Keratinocyte (primary cell): Measurements from ENCODE around the gene BAIAP2. TPM values are rescaled to one million over a fixed set of nuclear protein-coding genes. Genes with fewer than 3 reads are reported as not detected.

ENCODE experiments used
- DNase-seq: peaks from one replicate; pipeline ENCODE4 v3.0.0-alpha.2; 2011; ENCODE audit warnings: low read depth, missing footprints, low spot score
- FAIRE-seq: peaks from 2 replicates; lab custom pipeline; 2011; peaks lifted over from hg19 to GRCh38; lab: Jason Lieb, UNC
- H2AFZ ChIP-seq: 2 replicates; pipeline ENCODE4 v1.6.0; 2012; ENCODE audit warnings: low read length, control low read depth, inconsistent platforms; ENCODE audit not compliant: control insufficient read depth
- H3K27ac ChIP-seq: 2 replicates; pipeline ENCODE4 v1.5.1; 2011; ENCODE audit warnings: low read length; ENCODE audit not compliant: control insufficient read depth, insufficient read depth
- H3K27me3 ChIP-seq: 3 replicates; pipeline ENCODE4 v1.6.0; 2011; ENCODE audit warnings: low read length; ENCODE audit not compliant: control insufficient read depth, insufficient read depth; ENCODE audit errors: extremely low read depth
- H3K36me3 ChIP-seq, 2 experiments: 2 replicates in 1 of 2; 3 replicates in 1 of 2; pipeline ENCODE4 v1.5.1; 2011; ENCODE audit warnings: low read length in 2 of 2, mild to moderate bottlenecking in 1 of 2; ENCODE audit not compliant: control insufficient read depth in 2 of 2, insufficient read depth in 2 of 2; ENCODE audit errors: extremely low read depth in 1 of 2
- H3K4me1 ChIP-seq: 3 replicates; pipeline ENCODE4 v1.5.1; 2011; ENCODE audit warnings: low read length; ENCODE audit not compliant: control insufficient read depth, insufficient read depth; ENCODE audit errors: extremely low read depth
- H3K4me2 ChIP-seq: 3 replicates; pipeline ENCODE4 v1.6.0; 2011; ENCODE audit warnings: low read depth, low read length; ENCODE audit not compliant: control insufficient read depth, insufficient read depth; ENCODE audit errors: extremely low read depth
- H3K4me3 ChIP-seq, 3 experiments: fragments of 200-600 bp in 1 of 3; sonication (generic) in 1 of 3; 2 replicates in 2 of 3; 3 replicates in 1 of 3; pipeline ENCODE4 v1.5.1; 2011 to 2016; ENCODE audit warnings: low read length in 3 of 3, mild to moderate bottlenecking in 3 of 3, control low read depth in 2 of 3, inconsistent platforms in 1 of 3, low read depth in 1 of 3, mixed read lengths in 1 of 3, mixed run types in 1 of 3, moderate library complexity in 1 of 3; ENCODE audit not compliant: control insufficient read depth in 2 of 3, insufficient read depth in 2 of 3; ENCODE audit errors: extremely low read depth in 1 of 3
- H3K79me2 ChIP-seq: 2 replicates; pipeline ENCODE4 v1.6.0; 2012; ENCODE audit warnings: low read length; ENCODE audit not compliant: control insufficient read depth, insufficient read depth
- H3K9ac ChIP-seq: 3 replicates; pipeline ENCODE4 v1.6.0; 2011; ENCODE audit warnings: low read length; ENCODE audit not compliant: control insufficient read depth, insufficient read depth; ENCODE audit errors: extremely low read depth
- H3K9me1 ChIP-seq: 3 replicates; pipeline ENCODE4 v1.6.0; 2011; ENCODE audit warnings: low read length; ENCODE audit not compliant: control insufficient read depth, insufficient read depth; ENCODE audit errors: extremely low read depth
- H3K9me3 ChIP-seq: 2 replicates; pipeline ENCODE4 v1.5.1; 2012; ENCODE audit warnings: low read depth, low read length; ENCODE audit not compliant: control insufficient read depth
- H4K20me1 ChIP-seq: 3 replicates; pipeline ENCODE4 v1.6.0; 2011; ENCODE audit warnings: low read length; ENCODE audit not compliant: control insufficient read depth, insufficient read depth; ENCODE audit errors: extremely low read depth
- EZH2 ChIP-seq: IDR thresholded peaks from one replicate; pipeline ENCODE4 v1.6.1; 2012; ENCODE audit warnings: inconsistent platforms, mild to moderate bottlenecking, low read length, moderate library complexity
- dilution Hi-C: fragments of 300-500 bp; cut with MboI; formaldehyde crosslinking; loops from one replicate; pipeline ENCODE4 v1.7.0; 2020; ENCODE audit warnings: low sequenced_read_pairs; ENCODE audit not compliant: extremely low pct_ligation_motif_present
- polyA plus RNA-seq, 5 experiments: library from polyadenylated mRNA; depleted of rRNA in 3 of 5; stranded (reverse) in 3 of 5; stranded (forward) in 1 of 5; unstranded in 1 of 5; fragments of >200 nt; gene quantifications; 1 replicate in 1 of 5; 2 replicates in 3 of 5; 3 replicates in 1 of 5; pipeline versions ENCODE4 v1.2.1 to v1.2.3, GENCODE V29; 2011 to 2012; ENCODE audit warnings: missing spikeins in 2 of 5, low read depth in 1 of 5, low replicate concordance in 1 of 5
- TF ChIP-seq, protein P1 (sequence below), 3 experiments: IDR thresholded peaks in 1 of 3; conservative IDR thresholded peaks in 1 of 3; optimal IDR thresholded peaks in 1 of 3; 2 replicates in 2 of 3; 3 replicates in 1 of 3; pipeline versions ENCODE3 to v1.5.1; 2011; ENCODE audit warnings: low read length in 3 of 3, mild to moderate bottlenecking in 3 of 3, moderate library complexity in 2 of 3, control low read depth in 1 of 3, inconsistent platforms in 1 of 3; ENCODE audit not compliant: insufficient read depth in 2 of 3; ENCODE audit errors: extremely low read depth in 1 of 3

Gene BAIAP2
- polyA plus RNA-seq, 1 donor (not counting 4 experiments of a cell fraction or from before 2014, with no cell fraction given): 56.7 TPM

- Histone ChIP-seq H3K9me1 (peaks cover 8% of the 10 kb centered on the region), H3K27ac (peak overlapping the region; percentile 97), H3K4me1 (peaks cover 79% of the 10 kb centered on the region), H3K4me2 (peak overlapping the region; percentile 72), H3K36me3 (peaks cover 12 to 49% of the 10 kb centered on the region in 2 experiments), H2AFZ (no peak overlapping the region), H3K27me3 (no peaks in the 10 kb centered on the region), H3K79me2 (peaks cover 8% of the 10 kb centered on the region), H3K4me3 (peak overlapping the region in 1 of 3 experiments; percentile 44), H4K20me1 (no peaks in the 10 kb centered on the region), H3K9ac (peak overlapping the region; percentile 89), H3K9me3 (no peaks in the 10 kb centered on the region)
- dilution Hi-C loops: no loop called here
- FAIRE-seq (peak; percentile 99), DNase-seq (peak; percentile 98)
- TF ChIP-seq EZH2: no peak
- TF ChIP-seq, protein P1, sequence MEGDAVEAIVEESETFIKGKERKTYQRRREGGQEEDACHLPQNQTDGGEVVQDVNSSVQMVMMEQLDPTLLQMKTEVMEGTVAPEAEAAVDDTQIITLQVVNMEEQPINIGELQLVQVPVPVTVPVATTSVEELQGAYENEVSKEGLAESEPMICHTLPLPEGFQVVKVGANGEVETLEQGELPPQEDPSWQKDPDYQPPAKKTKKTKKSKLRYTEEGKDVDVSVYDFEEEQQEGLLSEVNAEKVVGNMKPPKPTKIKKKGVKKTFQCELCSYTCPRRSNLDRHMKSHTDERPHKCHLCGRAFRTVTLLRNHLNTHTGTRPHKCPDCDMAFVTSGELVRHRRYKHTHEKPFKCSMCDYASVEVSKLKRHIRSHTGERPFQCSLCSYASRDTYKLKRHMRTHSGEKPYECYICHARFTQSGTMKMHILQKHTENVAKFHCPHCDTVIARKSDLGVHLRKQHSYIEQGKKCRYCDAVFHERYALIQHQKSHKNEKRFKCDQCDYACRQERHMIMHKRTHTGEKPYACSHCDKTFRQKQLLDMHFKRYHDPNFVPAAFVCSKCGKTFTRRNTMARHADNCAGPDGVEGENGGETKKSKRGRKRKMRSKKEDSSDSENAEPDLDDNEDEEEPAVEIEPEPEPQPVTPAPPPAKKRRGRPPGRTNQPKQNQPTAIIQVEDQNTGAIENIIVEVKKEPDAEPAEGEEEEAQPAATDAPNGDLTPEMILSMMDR (optimal IDR thresholded peaks at IDR 0.05 in 1 of 3, IDR thresholded peaks at IDR 0.05 in 1 of 3, conservative IDR thresholded peaks at IDR 0.05 in 1 of 3; ENCODE audit: extremely low read depth in 1 of 3, insufficient read depth in 2 of 3, low read length in 3 of 3): no peak
Measured at GRCh38 chr17:81094509-81095382, 59.8 kb downstream of the BAIAP2 start.

- peak overlapping the region; percentile 72 for H3K4me2 ChIP-seq
- peak overlapping the region; percentile 97 for H3K27ac ChIP-seq
- FAIRE-seq (no peak), DNase-seq (no peak)
- H3K79me2 ChIP-seq: peaks cover 6% of the 10 kb centered on the region
- peak overlapping the region; percentile 89 for H3K9ac ChIP-seq
- TF ChIP-seq, protein P1 (optimal IDR thresholded peaks at IDR 0.05 in 1 of 3, IDR thresholded peaks at IDR 0.05 in 1 of 3, conservative IDR thresholded peaks at IDR 0.05 in 1 of 3; ENCODE audit: extremely low read depth in 1 of 3, insufficient read depth in 2 of 3, low read length in 3 of 3): no peak
- TF ChIP-seq EZH2: no peak
- peaks cover 17 to 48% of the 10 kb centered on the region in 2 experiments for H3K36me3 ChIP-seq
- H3K4me1 ChIP-seq: peaks cover 72% of the 10 kb centered on the region
- H2AFZ ChIP-seq: no peak overlapping the region
- no peaks in the 10 kb centered on the region for H4K20me1 ChIP-seq
- peak overlapping the region in 1 of 3 experiments; percentile 44 for H3K4me3 ChIP-seq
- H3K9me1 ChIP-seq: peaks cover 8% of the 10 kb centered on the region
- H3K27me3 ChIP-seq: no peaks in the 10 kb centered on the region
- dilution Hi-C loops: no loop called here
- no peaks in the 10 kb centered on the region for H3K9me3 ChIP-seq
Measured at GRCh38 chr17:81095383-81095762, 60.4 kb downstream of the BAIAP2 start.
